Activated CD8-positive, alpha-beta memory T cell treated with anti-CD3 and anti-CD28 coated beads, Interleukin-2, amount 50 U/mL, for 4 hours (primary cell): ENCODE data around the gene MYOM3.

ENCODE experiments used
- DNase-seq: peaks from one replicate; pipeline ENCODE4 v3.0.0-alpha.2; 2020

The MYOM3 gene

DNA sequence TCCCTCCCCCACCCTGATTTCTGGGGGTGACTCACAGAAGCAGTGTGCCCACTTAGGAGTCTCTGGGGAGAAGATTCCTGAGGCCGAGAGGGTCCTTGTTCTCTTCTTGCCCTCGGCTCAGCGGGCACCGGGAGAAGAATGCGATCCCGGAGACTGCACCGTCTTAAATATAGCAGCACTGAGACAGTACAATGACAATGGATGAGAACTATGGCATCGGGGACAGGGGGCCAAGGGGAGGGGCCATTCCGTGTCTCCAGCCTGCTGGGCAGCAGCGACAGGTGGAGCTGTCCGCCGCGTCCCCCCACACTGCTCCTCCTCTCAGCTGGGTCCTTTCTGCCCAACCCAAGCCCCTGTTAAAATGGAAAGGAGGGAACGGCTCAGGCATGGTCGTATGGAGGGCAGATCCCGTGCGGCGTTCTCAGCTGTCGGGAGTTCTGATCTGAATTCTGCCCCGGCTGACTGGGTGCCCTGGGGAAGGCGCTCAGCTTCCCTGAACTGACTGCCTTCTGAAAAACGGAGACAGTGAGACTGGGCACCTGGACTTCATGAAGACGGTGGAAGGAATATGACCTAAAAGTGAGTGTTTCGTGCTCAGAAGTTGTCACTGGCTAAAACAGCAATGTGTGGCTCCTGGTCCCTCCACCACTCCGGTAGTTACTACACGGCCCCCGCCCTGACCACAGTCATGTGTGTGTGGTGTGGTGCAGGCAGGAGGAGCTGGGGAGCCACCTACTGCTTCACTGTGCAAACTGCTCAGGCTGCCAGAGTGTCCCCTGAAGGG lies at the start of gene MYOM3:
TSS of gene MYOM3 (minus strand) at position 140 of the 784 bp plus-strand sequence. CDS start 3,499 bp downstream, outside the sequence.
- peak; percentile 33 for DNase-seq

DNA sequence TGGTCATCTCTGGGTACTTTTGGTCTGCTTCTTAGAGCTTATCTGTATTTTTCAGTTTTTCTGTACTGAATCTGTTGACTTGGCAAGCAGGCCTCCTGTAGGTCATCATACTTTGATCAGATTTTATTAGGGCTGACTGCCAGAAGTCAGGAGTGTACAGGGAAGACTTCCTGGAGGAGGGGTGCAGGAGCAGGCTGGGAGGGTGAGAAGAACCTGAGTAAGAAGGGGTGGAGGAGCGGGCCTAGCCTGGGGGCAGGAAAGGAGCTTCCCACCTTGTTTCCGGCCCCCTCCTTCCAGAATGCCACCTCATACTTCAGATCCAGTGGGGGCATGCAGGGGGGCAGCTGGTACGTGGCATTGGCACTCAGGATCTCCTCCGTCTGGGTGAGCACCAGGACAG lies 49.3 kb upstream of the MYOM3 start:
- no peak for DNase-seq

DNA sequence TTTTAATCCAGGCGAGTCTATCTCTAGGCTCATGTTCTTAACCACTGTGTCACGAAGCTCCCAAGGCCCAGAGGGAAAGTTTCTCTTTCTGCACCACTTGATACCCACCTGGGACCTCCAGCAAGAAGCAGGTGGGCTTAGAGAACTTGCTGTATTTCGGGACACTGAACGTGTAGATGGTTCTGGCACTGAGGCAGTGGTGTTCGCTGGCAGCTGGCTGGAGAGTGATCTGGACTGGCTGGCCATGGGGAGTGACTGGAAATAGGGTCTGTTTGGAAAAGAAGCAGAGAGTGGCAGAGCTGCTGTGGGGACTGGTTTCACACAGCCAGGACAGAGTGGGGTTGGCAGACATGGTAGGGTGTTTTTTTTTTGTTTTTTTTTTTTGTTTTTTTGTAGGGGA lies 47.4 kb upstream of the MYOM3 start:
- no peak for DNase-seq

DNA sequence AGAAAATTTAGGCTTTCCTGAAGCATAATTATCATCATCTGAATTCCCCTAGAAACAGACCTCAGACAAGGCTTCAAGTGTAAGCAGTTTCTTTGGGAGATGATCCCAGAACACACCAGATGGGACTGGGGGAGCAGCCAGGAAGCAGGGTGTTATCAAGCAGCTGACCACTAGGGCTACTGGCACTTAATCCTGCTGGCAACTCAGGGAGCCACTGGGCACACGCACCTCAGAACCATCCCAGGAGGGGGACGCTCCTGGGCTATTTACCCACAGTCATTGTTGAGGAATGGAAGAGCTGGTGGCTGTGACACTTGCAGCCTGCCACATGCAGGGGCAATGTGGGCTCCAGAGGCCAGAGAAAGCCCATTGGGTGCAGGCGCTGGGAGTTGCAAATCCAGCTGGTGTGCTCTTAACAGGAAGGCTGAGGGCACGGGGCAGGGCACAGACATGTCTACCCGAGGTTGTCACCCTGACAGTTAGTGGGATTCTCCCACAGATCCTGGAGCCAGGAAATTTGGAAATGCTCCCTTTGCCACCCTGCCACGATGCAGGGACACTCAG lies 46.1 kb upstream of the MYOM3 start:
- DNase-seq, result no peak

DNA sequence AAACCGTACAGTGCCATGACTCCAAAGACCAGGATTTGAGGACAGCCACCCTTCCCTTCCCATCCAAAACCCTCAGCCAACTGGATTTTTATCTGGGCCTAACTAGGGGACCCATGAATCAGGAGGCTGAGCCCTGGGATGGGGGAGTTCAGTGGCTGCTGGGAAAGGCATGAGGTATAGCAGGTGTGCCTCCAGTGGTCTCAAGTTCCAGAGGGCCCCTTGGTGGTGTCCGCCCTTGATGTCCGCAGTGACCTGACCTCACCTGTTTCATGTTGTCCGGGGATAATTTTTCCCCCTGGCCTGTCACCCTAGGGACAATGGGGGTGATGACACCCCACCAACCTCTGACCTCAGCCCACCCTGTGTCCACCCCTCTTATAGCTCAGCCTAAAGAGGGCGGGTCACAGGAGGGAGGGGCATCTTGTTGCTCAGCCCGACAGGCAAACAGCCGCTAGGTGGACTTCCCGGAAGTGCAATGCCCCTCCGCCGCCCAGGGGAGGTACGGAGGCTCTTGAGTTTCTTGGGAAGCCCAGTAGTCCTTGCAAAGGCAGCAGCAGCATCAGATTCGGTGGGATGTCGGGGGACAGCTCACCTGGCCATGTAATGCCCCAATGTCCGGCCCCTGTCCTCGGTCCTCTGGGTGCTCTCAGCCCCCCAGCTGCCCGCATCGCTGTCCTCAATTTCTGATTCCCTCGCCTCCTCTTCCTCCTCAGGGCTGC lies 44.8 kb upstream of the MYOM3 start:
- DNase-seq, result no peak

- DNase-seq, result no peak
Measured at GRCh38 chr1:24155011-24155782, 43.3 kb upstream of the MYOM3 start.

DNA sequence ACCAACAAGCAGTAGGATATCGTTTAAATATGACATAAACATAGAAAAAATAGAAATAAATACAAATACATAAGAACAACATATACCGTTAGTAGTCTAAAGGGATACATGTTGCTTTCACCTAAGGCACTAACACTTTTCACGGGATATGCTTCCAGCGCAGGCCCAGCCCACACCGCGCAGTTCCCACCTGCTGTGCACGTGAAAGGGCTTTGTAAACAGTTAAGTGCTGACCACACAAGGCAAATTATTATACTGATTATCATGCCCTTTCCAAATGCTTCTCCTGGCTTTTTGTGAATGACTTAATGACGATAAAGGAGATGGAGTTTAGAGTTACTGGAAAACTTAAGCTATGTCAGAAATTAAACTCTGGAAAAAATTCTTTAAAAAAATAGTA lies 42.3 kb upstream of the MYOM3 start:
- DNase-seq, result no peak

DNA sequence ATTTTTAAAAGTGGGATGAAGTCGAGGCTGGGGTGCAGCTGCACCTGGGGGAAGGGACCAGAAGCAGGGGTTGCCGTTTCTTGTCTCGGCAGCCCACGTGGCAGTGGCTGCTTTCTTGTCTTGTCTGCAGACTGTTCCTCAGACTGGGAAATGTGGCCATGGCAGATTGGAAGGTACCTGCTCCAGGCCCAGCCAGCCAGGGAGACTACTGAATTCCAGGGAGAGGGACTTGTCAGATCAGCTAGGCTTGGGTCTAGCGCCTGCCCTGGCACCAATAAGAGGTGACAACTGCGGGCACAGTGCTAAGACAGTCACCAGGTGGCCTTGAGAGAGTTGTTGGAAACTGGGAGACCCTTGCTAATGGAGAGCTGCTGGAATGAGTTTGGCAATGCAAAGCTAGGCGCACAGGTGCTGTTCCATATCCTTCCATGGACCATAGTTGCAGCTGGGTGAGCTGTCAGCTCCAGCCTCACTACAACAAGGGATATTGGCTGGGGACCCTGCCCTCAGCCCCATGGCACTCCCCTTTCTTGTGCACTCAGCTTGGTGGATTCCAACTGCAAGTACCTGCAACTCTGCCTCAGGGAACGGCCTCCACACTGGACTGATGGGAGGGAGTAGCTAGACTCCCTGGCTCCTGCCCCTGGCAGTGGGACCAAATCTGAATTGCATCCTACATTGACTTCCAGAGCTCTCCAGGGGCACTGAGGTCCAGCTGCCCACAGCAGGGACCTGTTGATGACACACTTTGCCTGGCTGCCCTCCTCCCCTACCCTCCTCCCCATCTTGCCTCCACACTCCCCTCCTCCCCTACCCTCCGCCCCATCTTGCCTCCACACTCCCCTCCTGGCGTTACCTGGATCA lies 40.9 kb upstream of the MYOM3 start:
- DNase-seq, result no peak

DNA sequence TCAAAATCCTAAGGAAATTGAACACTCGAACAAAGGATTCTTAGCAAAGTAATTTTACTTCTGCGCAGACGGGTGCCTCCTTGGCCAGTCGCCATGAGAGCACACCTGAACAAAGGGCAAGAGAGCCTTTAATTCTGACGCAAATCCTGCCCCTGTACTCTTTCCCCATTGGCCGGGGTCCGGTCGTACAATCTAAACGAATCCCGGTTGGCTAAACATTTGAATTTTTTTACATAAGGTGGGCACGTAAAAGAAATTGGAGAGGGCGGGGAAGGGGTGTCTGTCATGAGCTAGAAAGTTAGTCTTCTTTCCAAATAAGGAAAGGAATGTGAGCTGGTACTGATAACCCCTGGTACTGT lies 39.2 kb upstream of the MYOM3 start:
- no peak for DNase-seq

DNA sequence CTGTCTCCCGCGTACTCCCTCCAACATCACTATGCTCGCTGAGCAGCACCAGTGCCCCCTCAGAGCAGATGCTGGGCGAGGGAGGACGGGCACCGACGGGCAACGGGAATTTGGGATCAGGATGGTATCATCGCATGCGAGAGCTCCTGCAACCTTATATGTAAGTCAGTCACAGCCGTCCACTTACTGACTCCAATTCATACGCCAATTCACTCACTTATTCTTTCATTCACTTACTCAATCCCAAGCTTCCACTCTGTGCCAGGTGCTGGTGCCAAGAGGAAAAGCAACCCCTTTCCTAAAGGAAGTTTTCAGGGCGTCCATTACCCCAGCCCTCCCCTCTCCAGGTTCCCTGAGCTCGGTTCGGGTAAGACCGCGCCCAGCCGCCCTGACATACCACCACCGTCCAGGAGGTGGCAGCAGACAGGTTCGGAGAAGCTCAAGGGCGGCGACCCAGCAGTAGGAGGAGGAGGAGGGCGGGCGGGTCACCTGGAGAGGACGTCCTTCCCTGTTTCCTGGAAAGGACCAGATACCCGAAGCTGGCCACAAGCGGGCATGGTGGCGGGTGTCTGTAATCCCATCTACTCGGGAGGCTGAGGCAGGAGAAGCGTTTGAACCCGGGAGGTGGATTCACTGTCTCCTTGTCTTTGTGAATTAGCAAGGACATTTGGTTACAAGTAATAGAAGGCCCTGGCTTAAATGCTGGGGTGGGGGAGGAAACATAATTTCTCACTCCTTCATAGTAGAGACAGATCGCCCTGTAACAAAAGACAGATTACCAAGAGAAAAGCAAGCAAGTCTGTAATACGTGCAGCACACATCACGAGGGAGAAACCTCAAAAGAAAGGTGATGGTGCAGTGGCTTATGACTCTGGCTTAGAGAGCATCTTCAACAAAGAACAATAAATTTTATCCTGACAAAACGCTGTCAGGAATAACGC lies 38.6 kb upstream of the MYOM3 start:
- peak; percentile 91 for DNase-seq

DNA sequence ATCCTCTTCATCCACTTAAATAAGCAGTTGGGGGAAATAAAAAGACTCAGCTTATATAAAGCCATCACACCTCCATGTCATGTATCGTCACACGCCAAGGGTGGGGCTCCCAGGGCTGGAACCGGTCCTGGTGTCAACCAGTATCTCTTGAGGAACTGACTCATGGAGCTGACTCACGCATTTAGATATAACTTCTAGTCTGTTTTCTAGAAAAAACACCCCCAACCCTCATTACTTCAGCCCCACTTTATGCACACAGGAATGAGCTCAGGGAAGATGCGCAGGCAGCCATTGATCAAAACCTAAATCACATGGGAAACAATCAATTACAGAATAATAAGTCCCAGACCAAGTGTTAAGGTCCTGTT lies 37.9 kb upstream of the MYOM3 start:
- DNase-seq, result peak; percentile 46

GRCh38 chr1:24147816-24148215 lies 35.9 kb upstream of the MYOM3 start:
- DNase-seq, result no peak

DNA sequence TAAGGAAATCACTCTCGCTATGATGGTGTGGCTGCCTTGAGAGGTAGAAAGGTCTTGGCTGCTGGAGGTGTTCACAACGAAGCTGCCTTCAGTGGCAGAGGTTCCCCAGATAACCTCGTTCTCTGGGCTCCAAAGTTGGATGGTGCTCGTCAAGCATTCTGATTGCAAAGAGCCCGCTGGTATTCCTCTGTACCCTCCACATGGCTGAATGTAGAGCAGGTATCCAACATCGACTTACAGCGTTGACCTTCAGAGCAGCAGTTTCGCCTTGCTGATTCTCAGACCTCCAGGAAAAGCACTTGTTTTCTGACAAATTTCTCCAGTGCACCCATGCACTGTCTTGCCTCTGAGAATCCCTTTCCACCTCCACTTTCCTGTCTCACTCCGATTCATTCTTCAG lies 35.3 kb upstream of the MYOM3 start:
- no peak for DNase-seq

- no peak for DNase-seq
Measured at GRCh38 chr1:24142546-24143534, 30.9 kb upstream of the MYOM3 start, which contains the start of gene IL22RA1. IL22RA1 (minus strand) TSS chr1:24143140; CDS start chr1:24143082, 58 bp downstream.

GRCh38 chr1:24141311-24141997 lies 29.5 kb upstream of the MYOM3 start:
- no peak for DNase-seq

GRCh38 chr1:24140741-24141181 lies 28.8 kb upstream of the MYOM3 start:
- no peak for DNase-seq

DNA sequence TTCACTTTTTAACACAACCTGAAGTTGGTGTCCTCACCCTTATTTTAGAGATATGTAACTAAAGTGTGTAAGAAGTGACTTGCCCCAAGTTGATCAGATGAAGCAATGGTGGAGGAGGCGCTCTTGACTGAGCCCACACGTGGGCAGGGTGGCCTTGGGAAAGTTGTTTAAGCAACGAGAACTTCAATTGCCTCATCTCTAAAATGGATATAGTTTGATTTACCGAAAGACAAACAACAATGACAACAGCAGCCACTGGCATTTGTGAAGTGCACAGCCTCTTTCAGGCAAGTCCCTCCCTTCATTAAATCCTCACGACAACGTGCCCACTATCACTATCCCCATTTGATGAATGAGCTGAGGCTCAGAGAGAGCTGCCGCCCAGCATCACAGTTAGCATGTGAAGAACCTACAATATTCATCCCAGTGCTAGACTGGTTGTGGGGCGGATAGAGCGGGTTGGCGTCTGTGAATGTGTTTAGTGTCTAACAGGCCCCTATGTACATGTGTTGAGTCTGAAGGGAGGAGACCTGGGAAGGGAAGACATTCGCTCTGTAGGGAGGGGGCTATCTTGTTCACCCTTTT lies 28.0 kb upstream of the MYOM3 start:
- DNase-seq, result no peak

DNA sequence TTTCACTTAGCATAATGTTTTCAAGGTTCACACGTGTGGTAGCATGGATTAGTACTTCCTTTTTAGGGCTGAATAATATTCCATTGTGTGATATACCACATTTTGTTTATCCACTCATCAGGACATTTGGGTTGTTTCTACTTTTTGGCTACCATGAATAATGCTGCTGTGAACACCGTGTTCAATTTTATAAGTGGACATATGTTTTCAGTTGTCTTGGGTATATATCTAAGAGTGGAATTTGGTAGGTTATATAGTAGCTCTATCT lies 27.2 kb upstream of the MYOM3 start:
- DNase-seq, result no peak
